Measurements from ENCODE around the gene ADAMTSL4. TPM values are rescaled to one million over a fixed set of nuclear protein-coding genes. Genes with fewer than 3 reads are reported as not detected.
A peak's percentile ranks its signal among the peaks of the same experiment; 100 is the strongest.

The ADAMTSL4 gene
- polyA plus RNA-seq, 1 experiment: 8.6 TPM

- ChIA-PET CTCF (interaction anchor here (1.0 to 9.9 kb wide), 35 partner anchors 10 to 436 kb away, joined by 3 to 121 read pairs (median 7); partner anchors contain the start of genes ADAMTSL4, CERS2, CTSK and ECM1), POLR2A (interaction anchor here (0.5 to 1.2 kb wide), 2 partner anchors 19 to 500 kb away, joined by 4 to 5 read pairs; partner anchors contain the start of gene MCL1)
- H3K27me3 ChIP-seq (ENCODE audit: control insufficient read depth, insufficient read depth, low read length): no peaks in the 10 kb centered on the region
- H3K4me3 ChIP-seq (ENCODE audit: low read depth, low read length): no peak overlapping the region
- H3K36me3 ChIP-seq (ENCODE audit: control insufficient read depth, insufficient read depth, low read length): peaks cover 7% of the 10 kb centered on the region
- DNase-seq (ENCODE audit: low read depth): no peak
- TF ChIP-seq, protein P1, sequence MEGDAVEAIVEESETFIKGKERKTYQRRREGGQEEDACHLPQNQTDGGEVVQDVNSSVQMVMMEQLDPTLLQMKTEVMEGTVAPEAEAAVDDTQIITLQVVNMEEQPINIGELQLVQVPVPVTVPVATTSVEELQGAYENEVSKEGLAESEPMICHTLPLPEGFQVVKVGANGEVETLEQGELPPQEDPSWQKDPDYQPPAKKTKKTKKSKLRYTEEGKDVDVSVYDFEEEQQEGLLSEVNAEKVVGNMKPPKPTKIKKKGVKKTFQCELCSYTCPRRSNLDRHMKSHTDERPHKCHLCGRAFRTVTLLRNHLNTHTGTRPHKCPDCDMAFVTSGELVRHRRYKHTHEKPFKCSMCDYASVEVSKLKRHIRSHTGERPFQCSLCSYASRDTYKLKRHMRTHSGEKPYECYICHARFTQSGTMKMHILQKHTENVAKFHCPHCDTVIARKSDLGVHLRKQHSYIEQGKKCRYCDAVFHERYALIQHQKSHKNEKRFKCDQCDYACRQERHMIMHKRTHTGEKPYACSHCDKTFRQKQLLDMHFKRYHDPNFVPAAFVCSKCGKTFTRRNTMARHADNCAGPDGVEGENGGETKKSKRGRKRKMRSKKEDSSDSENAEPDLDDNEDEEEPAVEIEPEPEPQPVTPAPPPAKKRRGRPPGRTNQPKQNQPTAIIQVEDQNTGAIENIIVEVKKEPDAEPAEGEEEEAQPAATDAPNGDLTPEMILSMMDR (IDR thresholded peaks at IDR 0.05; ENCODE audit: insufficient read depth, low read depth, low read length): peak; percentile 94
Measured at GRCh38 chr1:150560011-150560438, 10.8 kb downstream of the ADAMTSL4 start.

- TF ChIP-seq, protein P1 (IDR thresholded peaks at IDR 0.05; ENCODE audit: insufficient read depth, low read depth, low read length): peak; percentile 90
- ChIA-PET POLR2A (interaction anchor here (0.5 to 1.2 kb wide), 2 partner anchors 19 to 500 kb away, joined by 4 to 5 read pairs; partner anchors contain the start of gene MCL1), CTCF (interaction anchor here (0.6 to 9.9 kb wide), 42 partner anchors 9 to 435 kb away, joined by 3 to 121 read pairs (median 5); partner anchors contain the start of genes ADAMTSL4, CTSK, ECM1 and ENSA)
- Histone ChIP-seq H3K4me3 (ENCODE audit: low read depth, low read length) (peak overlapping the region; percentile 47), H3K36me3 (ENCODE audit: control insufficient read depth, insufficient read depth, low read length) (peaks cover 6% of the 10 kb centered on the region), H3K27me3 (ENCODE audit: control insufficient read depth, insufficient read depth, low read length) (no peaks in the 10 kb centered on the region)
- DNase-seq (ENCODE audit: low read depth): no peak
Measured at GRCh38 chr1:150560576-150561253, 11.5 kb downstream of the ADAMTSL4 start.

GRCh38 chr1:150561254-150561973 is 12.2 kb downstream of the ADAMTSL4 start:
- ChIA-PET POLR2A (interaction anchor here (1.2 to 3.9 kb wide), 2 partner anchors 18 kb away, joined by 5 to 22 read pairs; partner anchors contain the start of gene MCL1), CTCF (interaction anchor here (0.6 to 9.9 kb wide), 36 partner anchors 9 to 417 kb away, joined by 3 to 121 read pairs (median 4); partner anchors contain the start of genes ADAMTSL4, CTSK, ENSA and MCL1)
- Histone ChIP-seq H3K27me3 (ENCODE audit: control insufficient read depth, insufficient read depth, low read length) (no peaks in the 10 kb centered on the region), H3K4me3 (ENCODE audit: low read depth, low read length) (peak overlapping the region; percentile 47), H3K36me3 (ENCODE audit: control insufficient read depth, insufficient read depth, low read length) (peaks cover 5% of the 10 kb centered on the region)
- TF ChIP-seq, protein P1 (IDR thresholded peaks at IDR 0.05; ENCODE audit: insufficient read depth, low read depth, low read length): 0 out of 2 replicates have a peak, but pooled peaks have one; percentile 18
- DNase-seq (ENCODE audit: low read depth): peak; percentile 90

- peak overlapping the region; percentile 34 for H3K4me3 ChIP-seq (ENCODE audit: low read depth, low read length)
- TF ChIP-seq, protein P1 (IDR thresholded peaks at IDR 0.05; ENCODE audit: insufficient read depth, low read depth, low read length): no peak
- DNase-seq (ENCODE audit: low read depth): peak; percentile 69
- H3K27me3 ChIP-seq (ENCODE audit: control insufficient read depth, insufficient read depth, low read length): no peaks in the 10 kb centered on the region
- POLR2A ChIA-PET: interaction anchor here (0.6 to 3.9 kb wide), 2 partner anchors 17 to 251 kb away, joined by 15 to 22 read pairs; partner anchors contain the start of gene MCL1
- peaks cover 5% of the 10 kb centered on the region for H3K36me3 ChIP-seq (ENCODE audit: control insufficient read depth, insufficient read depth, low read length)
- CTCF ChIA-PET: interaction anchor here (1.0 to 9.9 kb wide), 13 partner anchors 12 to 360 kb away, joined by 3 to 121 read pairs (median 15); partner anchors contain the start of genes CTSK, ENSA and MCL1
Measured at GRCh38 chr1:150561974-150562445, 12.8 kb downstream of the ADAMTSL4 start.

Measured in BJ (cell line).